ENCODE data around the gene FLNC.
A peak's percentile ranks its signal among the peaks of the same experiment; 100 is the strongest.

DNA sequence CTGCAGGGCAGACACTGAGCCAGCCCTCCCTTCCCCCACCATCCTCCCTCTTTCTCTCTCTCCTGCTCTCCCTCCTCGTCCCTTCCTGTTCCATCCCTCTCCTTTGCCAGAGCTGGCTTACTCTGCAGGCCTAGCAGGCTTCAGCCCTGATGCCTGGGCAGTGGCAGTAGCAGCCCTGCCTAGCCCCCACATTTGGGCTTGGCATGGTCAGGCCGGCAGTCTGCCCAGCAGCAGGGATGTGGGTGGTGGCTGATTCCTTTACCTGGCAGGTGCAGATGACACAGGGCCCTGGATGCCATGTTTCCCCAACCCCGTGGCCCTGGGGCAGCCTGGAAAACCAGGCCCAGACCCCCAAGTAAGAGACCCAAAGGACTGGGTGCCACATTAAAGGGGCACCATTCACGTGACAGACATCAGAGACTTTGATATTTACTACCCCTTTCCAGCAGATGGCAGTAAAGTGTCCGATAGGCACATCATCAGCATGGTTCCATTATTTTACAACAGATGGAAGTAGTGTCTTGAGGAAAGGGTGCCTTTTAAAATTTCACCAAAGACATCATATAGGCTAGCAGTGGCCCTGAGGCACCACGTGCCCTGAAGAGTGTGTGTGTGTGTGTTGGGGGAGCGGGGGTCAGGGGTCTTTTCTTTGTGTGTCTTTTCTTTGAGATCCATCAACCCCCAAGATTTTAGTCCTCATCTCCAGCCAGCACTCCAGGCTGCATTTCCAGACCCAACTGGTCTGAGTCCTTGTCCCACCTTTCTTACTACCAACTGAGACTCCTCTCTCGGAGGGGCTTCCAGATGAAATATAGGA, 74.4 kb downstream of the FLNC start:
- TF ChIP-seq, protein P1, sequence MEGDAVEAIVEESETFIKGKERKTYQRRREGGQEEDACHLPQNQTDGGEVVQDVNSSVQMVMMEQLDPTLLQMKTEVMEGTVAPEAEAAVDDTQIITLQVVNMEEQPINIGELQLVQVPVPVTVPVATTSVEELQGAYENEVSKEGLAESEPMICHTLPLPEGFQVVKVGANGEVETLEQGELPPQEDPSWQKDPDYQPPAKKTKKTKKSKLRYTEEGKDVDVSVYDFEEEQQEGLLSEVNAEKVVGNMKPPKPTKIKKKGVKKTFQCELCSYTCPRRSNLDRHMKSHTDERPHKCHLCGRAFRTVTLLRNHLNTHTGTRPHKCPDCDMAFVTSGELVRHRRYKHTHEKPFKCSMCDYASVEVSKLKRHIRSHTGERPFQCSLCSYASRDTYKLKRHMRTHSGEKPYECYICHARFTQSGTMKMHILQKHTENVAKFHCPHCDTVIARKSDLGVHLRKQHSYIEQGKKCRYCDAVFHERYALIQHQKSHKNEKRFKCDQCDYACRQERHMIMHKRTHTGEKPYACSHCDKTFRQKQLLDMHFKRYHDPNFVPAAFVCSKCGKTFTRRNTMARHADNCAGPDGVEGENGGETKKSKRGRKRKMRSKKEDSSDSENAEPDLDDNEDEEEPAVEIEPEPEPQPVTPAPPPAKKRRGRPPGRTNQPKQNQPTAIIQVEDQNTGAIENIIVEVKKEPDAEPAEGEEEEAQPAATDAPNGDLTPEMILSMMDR (conservative IDR thresholded peaks at IDR 0.05; ENCODE audit: low read length): peak; percentile 89
- no peak for TF ChIP-seq EZH2phosphoT487 (IDR thresholded peaks at IDR 0.05; ENCODE audit: borderline replicate concordance)
